ENCODE measurements around the gene UNC13A. TPM values are rescaled to one million over a fixed set of nuclear protein-coding genes. Genes with fewer than 3 reads are reported as not detected.

The UNC13A gene
- polyA plus RNA-seq, 3 donors = 0.01 TPM; not detected in 2

- no peaks in the 10 kb centered on the region for H3K36me3 ChIP-seq (replicated peaks in 1 of 2; ENCODE audit: control insufficient read depth in 1 of 2, insufficient read depth in 2 of 2, low read length in 2 of 2)
- peak overlapping the region in 1 of 7 donors; percentile 72 for H3K27ac Mint-ChIP-seq
- no peak overlapping the region for H3K4me3 Mint-ChIP-seq
- peaks cover 16 to 30% (median 18%) of the 10 kb centered on the region in 3 donors for H3K27me3 Mint-ChIP-seq (ENCODE audit: low read depth in 3 of 3)
- no peak for TF ChIP-seq CTCF (IDR thresholded peaks at IDR 0.05)
- peaks cover 21 to 44% of the 10 kb centered on the region in 2 donors for H3K4me1 ChIP-seq (ENCODE audit: control insufficient read depth in 1 of 2, insufficient read depth in 2 of 2, low read length in 2 of 2)
- no peaks in the 10 kb centered on the region for H3K9me3 ChIP-seq (replicated peaks in 1 of 2; ENCODE audit: control insufficient read depth in 1 of 2, insufficient read depth in 1 of 2, low read length in 2 of 2)
- no peaks in the 10 kb centered on the region for H3K36me3 Mint-ChIP-seq
- no peak overlapping the region for H3K9ac ChIP-seq (ENCODE audit: insufficient read depth, low read length, poor library complexity, severe bottlenecking)
- peaks cover 36% of the 10 kb centered on the region for H3K4me1 Mint-ChIP-seq
- H3K4me2 ChIP-seq (replicated peaks; ENCODE audit: extremely low read depth, low read length, poor library complexity, severe bottlenecking) = no peak overlapping the region
- H2AFZ ChIP-seq (ENCODE audit: insufficient read depth, low read depth, low read length, poor library complexity, severe bottlenecking) = no peak overlapping the region
- H3K79me2 ChIP-seq (ENCODE audit: insufficient read depth, low read length) = no peaks in the 10 kb centered on the region
- WGBS (ENCODE audit: insufficient coverage) = 73% methylated on average over 7 of the region's 8 CpGs
- H3K9me3 Mint-ChIP-seq = peaks cover 0 to 6% (median 2%) of the 10 kb centered on the region in 7 donors
- no peak overlapping the region for H3K27ac ChIP-seq (ENCODE audit: low read depth in 1 of 2, low read length in 2 of 2)
- intact Hi-C loops (cut with micrococcal nuclease) = no loop called here
- H4K20me1 ChIP-seq (ENCODE audit: insufficient read depth, low read length) = no peaks in the 10 kb centered on the region
- no peak overlapping the region for H3K4me3 ChIP-seq (replicated peaks in 1 of 3; ENCODE audit: low read depth in 2 of 3, low read length in 3 of 3)
- peaks cover 0 to 6% of the 10 kb centered on the region in 2 donors for H3K27me3 ChIP-seq (ENCODE audit: control insufficient read depth in 2 of 2, insufficient read depth in 2 of 2, low read length in 2 of 2)
- DNase-seq = no peak
Observed at GRCh38 chr19:17602217-17602616, 85.9 kb downstream of the UNC13A start.

- Histone ChIP-seq H4K20me1 (ENCODE audit: insufficient read depth, low read length) (no peaks in the 10 kb centered on the region), H3K4me2 (replicated peaks; ENCODE audit: extremely low read depth, low read length, poor library complexity, severe bottlenecking) (peak overlapping the region; percentile 8), H3K36me3 (replicated peaks in 1 of 2; ENCODE audit: control insufficient read depth in 1 of 2, insufficient read depth in 2 of 2, low read length in 2 of 2) (no peaks in the 10 kb centered on the region), H2AFZ (ENCODE audit: insufficient read depth, low read depth, low read length, poor library complexity, severe bottlenecking) (no peak overlapping the region), H3K9ac (ENCODE audit: insufficient read depth, low read length, poor library complexity, severe bottlenecking) (no peak overlapping the region), H3K9me3 (replicated peaks in 1 of 2; ENCODE audit: control insufficient read depth in 1 of 2, insufficient read depth in 1 of 2, low read length in 2 of 2) (no peaks in the 10 kb centered on the region), H3K4me1 (ENCODE audit: control insufficient read depth in 1 of 2, insufficient read depth in 2 of 2, low read length in 2 of 2) (peaks cover 21 to 41% of the 10 kb centered on the region in 2 donors), H3K27me3 (ENCODE audit: control insufficient read depth in 2 of 2, insufficient read depth in 2 of 2, low read length in 2 of 2) (peaks cover 0 to 6% of the 10 kb centered on the region in 2 donors), H3K4me3 (replicated peaks in 1 of 3; ENCODE audit: low read depth in 2 of 3, low read length in 3 of 3) (no peak overlapping the region), H3K79me2 (ENCODE audit: insufficient read depth, low read length) (no peaks in the 10 kb centered on the region), H3K27ac (ENCODE audit: low read depth in 1 of 2, low read length in 2 of 2) (no peak overlapping the region)
- TF ChIP-seq CTCF (IDR thresholded peaks at IDR 0.05) = no peak
- no peaks in the 10 kb centered on the region for H3K36me3 Mint-ChIP-seq
- H3K27me3 Mint-ChIP-seq (ENCODE audit: low read depth in 3 of 3) = peaks cover 16 to 30% (median 16%) of the 10 kb centered on the region in 3 donors
- intact Hi-C loops (cut with micrococcal nuclease) = no loop called here
- H3K4me1 Mint-ChIP-seq = peaks cover 33% of the 10 kb centered on the region
- 35% methylated on average over 4 of the region's 9 CpGs for WGBS (ENCODE audit: insufficient coverage)
- H3K9me3 Mint-ChIP-seq = peaks cover 0 to 6% (median 2%) of the 10 kb centered on the region in 7 donors
- no peak overlapping the region for H3K27ac Mint-ChIP-seq
- DNase-seq = no peak
- H3K4me3 Mint-ChIP-seq = peak overlapping the region in 1 of 2 donors; percentile 17
Observed at GRCh38 chr19:17601683-17602082, 86.5 kb downstream of the UNC13A start.

Data from CD14-positive monocyte (primary cell).